HEK293T (cell line): ENCODE data around the gene CCM2.

Experiments used
- CTCF ChIA-PET: fragments of 350-600 bp; formaldehyde crosslinking; extraction: SDS; loops from one replicate; lab custom pipeline; 2021; ENCODE audit warnings: antibody characterized with exemption, inconsistent platforms; lab: Yijun Ruan, JAX
- POLR2A ChIA-PET: fragments of 350-600 bp; formaldehyde crosslinking; extraction: SDS; loops from one replicate; lab custom pipeline; 2020; ENCODE audit warnings: antibody characterized with exemption, inconsistent platforms; lab: Yijun Ruan, JAX
- DNase-seq: peaks from one replicate; pipeline ENCODE4 v3.0.0; 2012; ENCODE audit warnings: mixed read lengths; ENCODE audit errors: extremely low spot score
- ARNT ChIP-seq: fragments of 450-650 bp; IDR thresholded peaks from 2 replicates; pipeline ENCODE4 v1.6.1; 2017; ENCODE audit warnings: mild to moderate bottlenecking
- BHLHE40 ChIP-seq: fragments of 450-650 bp; IDR thresholded peaks from 2 replicates; pipeline ENCODE4 v1.6.1; 2016; ENCODE audit warnings: mild to moderate bottlenecking, moderate library complexity, borderline replicate concordance
- CTBP1 ChIP-seq: fragments of 450-650 bp; IDR thresholded peaks from 2 replicates; pipeline ENCODE4 v1.6.1; 2016; ENCODE audit warnings: borderline replicate concordance
- ELF4 ChIP-seq: fragments of 450-650 bp; IDR thresholded peaks from 2 replicates; pipeline ENCODE4 v1.6.1; 2017; ENCODE audit warnings: antibody characterized with exemption
- FOXA1 ChIP-seq: fragments of 450-650 bp; IDR thresholded peaks from 2 replicates; pipeline ENCODE4 v1.6.1; 2016; ENCODE audit warnings: mild to moderate bottlenecking
- FOXK2 ChIP-seq: fragments of 450-650 bp; IDR thresholded peaks from 2 replicates; pipeline ENCODE4 v1.6.1; 2016; ENCODE audit warnings: mild to moderate bottlenecking
- FOXM1 ChIP-seq: fragments of 450-650 bp; IDR thresholded peaks from 2 replicates; pipeline ENCODE4 v1.6.1; 2017; ENCODE audit warnings: mild to moderate bottlenecking, borderline replicate concordance
- HDGF ChIP-seq: fragments of 450-650 bp; IDR thresholded peaks from 2 replicates; pipeline ENCODE4 v1.6.1; 2017; ENCODE audit warnings: antibody characterized with exemption, borderline replicate concordance
- L3MBTL2 ChIP-seq: fragments of 450-650 bp; conservative IDR thresholded peaks from 2 replicates; pipeline ENCODE4 v1.6.1; 2016; ENCODE audit warnings: mild to moderate bottlenecking
- LEF1 ChIP-seq: fragments of 450-650 bp; IDR thresholded peaks from 2 replicates; pipeline ENCODE4 v1.6.1; 2017; ENCODE audit warnings: mild to moderate bottlenecking, borderline replicate concordance
- NFRKB ChIP-seq: fragments of 450-650 bp; IDR thresholded peaks from 2 replicates; pipeline ENCODE4 v1.6.1; 2016; ENCODE audit warnings: mild to moderate bottlenecking, moderate library complexity
- SP1 ChIP-seq: fragments of 450-650 bp; IDR thresholded peaks from 2 replicates; pipeline ENCODE4 v1.6.1; 2017
- SUZ12 ChIP-seq: fragments of 450-650 bp; IDR thresholded peaks from 2 replicates; pipeline ENCODE4 v1.6.1; 2016; ENCODE audit warnings: mild to moderate bottlenecking
- TARDBP ChIP-seq: fragments of 450-650 bp; IDR thresholded peaks from 2 replicates; pipeline ENCODE4 v1.6.1; 2016
- ZNF384 ChIP-seq: fragments of 450-650 bp; IDR thresholded peaks from 2 replicates; pipeline ENCODE4 v1.6.1; 2016
- TF ChIP-seq, protein P1 (sequence below): fragments of 450-650 bp; IDR thresholded peaks from 2 replicates; pipeline ENCODE4 v1.6.1; 2016

CCM2 gene

DNA sequence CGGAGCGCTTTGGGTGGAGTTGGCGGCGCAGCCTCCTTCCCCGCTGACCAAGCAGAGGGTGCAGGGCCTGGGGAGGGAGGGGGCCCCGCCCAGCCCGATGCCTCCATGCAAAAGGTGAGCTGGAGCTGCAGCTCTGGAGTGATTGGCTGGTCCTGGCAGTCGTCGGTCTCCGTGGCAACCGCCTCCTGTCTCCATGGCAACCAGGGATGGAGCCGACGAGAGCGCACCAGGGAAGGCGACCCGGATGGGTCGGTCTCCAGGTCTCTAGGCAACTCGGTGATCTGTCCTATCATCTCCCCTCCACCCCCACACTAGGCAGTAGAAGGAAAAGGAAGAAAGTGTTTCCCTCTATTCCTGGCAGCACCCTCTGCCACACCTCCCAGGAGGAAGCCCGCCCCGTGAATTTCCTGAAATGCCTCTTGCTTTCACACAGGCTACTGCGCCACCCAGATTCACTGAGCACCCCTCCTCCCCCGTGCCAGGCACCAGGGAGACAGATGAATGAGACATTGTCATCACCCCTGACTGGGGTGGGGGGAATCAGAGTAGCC, 89.4 kb downstream of the CCM2 start:
- POLR2A ChIA-PET, result interaction anchor here (1.2 kb wide), 1 partner anchor 22 kb away, joined by 8 read pairs; the partner anchor contains the start of gene TBRG4
- peak; percentile 80 for DNase-seq
- CTCF ChIA-PET, result no interaction called here
- TF ChIP-seq BHLHE40 (no peak), TARDBP (no peak), ZNF384 (no peak), ELF4 (no peak), ARNT (no peak), FOXM1 (no peak), CTBP1 (no peak; the same call in 1 of the 2 replicates), FOXK2 (no peak)
- TF ChIP-seq, protein P1, sequence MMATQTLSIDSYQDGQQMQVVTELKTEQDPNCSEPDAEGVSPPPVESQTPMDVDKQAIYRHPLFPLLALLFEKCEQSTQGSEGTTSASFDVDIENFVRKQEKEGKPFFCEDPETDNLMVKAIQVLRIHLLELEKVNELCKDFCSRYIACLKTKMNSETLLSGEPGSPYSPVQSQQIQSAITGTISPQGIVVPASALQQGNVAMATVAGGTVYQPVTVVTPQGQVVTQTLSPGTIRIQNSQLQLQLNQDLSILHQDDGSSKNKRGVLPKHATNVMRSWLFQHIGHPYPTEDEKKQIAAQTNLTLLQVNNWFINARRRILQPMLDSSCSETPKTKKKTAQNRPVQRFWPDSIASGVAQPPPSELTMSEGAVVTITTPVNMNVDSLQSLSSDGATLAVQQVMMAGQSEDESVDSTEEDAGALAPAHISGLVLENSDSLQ, result peak; percentile 10; the same call in 1 of the 2 replicates

DNA sequence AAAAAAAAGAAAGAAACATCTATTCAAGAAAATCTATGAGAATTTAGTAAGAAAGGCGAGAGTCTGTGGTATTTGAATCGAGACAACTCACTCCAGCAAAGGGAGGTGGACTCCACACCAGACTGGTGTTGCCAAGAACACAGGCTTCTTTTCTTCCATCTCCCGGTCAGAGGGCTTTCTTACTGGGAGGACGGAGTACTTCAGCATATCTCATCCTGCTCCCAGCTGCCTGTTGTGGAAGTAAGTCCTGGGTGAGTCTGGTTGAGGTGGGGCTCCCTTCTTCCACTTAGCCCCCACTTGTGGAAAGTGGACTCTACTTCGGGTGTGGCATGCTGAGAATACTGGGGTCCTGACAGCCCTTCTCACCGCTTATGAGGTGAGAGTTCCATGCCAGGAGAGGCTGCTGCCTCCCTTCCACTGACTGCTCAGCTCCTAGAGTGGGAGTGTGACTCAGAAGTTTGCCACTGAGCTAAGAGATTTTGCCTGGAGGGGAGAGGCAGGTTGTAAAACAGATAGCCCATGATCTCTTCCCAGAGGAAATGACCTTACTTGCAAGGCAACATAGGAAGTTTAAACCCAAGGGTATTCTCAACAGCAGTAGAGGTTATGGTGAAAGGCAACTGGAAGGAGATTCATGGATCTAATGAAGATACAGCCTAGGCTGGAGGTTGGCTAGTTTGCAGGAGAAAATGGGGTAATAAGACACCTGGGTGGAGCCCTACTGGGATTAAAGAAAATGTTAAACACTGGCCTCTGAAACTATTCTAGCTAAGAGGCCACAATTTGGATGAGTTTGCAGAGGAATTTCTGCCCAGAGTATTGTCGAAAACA, 92.3 kb downstream of the CCM2 start:
- peak; percentile 34 for DNase-seq
- POLR2A ChIA-PET, result interaction anchor here (1.0 to 2.3 kb wide), 4 partner anchors 11 to 19 kb away, joined by 3 to 12 read pairs (median 3); partner anchors contain the start of gene TBRG4
- TF ChIP-seq NFRKB (no peak), L3MBTL2 (no peak), CTBP1 (no peak), FOXM1 (no peak), FOXA1 (no peak), ARNT (no peak), ZNF384 (no peak), SUZ12 (no peak), SP1 (no peak), ELF4 (no peak), LEF1 (no peak), HDGF (no peak), TARDBP (no peak), BHLHE40 (no peak), FOXK2 (no peak)
- TF ChIP-seq, protein P1, result no peak
- CTCF ChIA-PET, result interaction anchor here (0.6 to 0.7 kb wide), 2 partner anchors 44 to 118 kb away, joined by 3 read pairs; no protein-coding TSS in a partner anchor

DNA sequence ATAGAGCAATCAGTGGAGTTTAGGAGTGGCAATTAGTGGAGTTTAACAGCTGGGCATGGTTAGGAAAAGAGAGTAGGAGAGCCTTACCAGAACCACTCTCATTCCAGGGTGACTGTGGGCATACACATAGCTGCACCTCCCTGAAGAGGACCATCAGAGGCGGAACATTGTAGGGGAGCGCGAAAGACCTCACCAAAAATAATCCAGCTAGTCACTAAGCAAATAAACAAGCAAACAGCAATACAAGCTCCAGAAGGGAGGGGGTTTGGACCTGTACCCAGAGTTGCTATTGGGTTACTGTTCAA, 92.9 kb downstream of the CCM2 start:
- POLR2A ChIA-PET, result interaction anchor here (1.0 to 2.3 kb wide), 4 partner anchors 11 to 19 kb away, joined by 3 to 12 read pairs (median 3); partner anchors contain the start of gene TBRG4
- CTCF ChIA-PET, result interaction anchor here (0.7 kb wide), 1 partner anchor 118 kb away, joined by 3 read pairs; no protein-coding TSS in a partner anchor
- no peak for TF ChIP-seq ZNF384
- TF ChIP-seq HDGF, result no peak
- TF ChIP-seq TARDBP, result no peak
- TF ChIP-seq FOXA1, result no peak
- DNase-seq, result no peak

DNA sequence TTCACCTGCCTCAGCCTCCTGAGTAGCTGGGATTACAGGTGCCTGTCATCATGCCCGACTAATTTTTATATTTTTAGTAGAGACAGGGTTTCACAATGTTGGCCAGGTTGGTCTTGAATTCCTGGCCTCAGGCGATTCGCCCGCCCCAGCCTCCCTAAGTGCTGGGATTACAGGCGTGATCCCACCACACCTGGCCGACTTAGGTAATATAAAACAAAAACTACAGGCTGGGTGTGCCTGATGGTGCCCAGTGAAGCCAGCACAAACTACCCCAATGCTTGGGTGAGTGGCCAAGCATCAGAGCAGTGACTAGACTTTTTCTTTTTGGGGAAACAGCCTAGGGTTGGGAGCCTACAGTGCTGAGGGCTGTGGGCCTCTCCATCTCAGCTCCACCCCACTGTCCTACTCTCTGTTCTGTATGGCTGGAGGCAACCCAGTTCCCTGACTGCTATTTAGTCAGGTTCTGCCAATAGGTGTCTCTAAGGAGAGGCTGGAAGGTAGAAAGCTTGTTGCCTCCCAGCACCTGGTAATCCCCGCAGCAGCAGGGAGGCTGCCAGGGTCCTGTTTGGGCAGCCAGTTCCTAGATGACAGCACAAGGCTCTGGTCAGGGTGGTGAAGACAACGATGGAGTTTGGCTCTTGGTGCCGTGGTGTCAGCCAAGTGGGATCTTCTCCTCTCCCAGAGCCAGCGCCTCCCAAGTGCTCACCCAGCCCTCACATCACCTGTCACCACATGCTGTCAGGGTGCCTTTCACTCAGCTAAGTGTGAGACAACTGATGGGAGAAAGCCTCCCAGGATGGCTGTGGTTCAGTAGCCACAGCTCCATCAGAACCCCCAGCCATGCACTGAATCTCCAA, 99.2 kb downstream of the CCM2 start:
- ChIA-PET POLR2A (interaction anchor here (0.7 to 1.4 kb wide), 3 partner anchors 11 to 125 kb away, joined by 3 to 7 read pairs (median 4); partner anchors contain the start of gene TBRG4), CTCF (interaction anchor here (1.0 kb wide), 1 partner anchor 127 kb away, joined by 3 read pairs; no protein-coding TSS in a partner anchor)
- DNase-seq, result no peak
- TF ChIP-seq ELF4, result no peak
- no peak for TF ChIP-seq HDGF
- no peak for TF ChIP-seq FOXM1
- no peak for TF ChIP-seq SP1
- no peak for TF ChIP-seq SUZ12
- no peak for TF ChIP-seq CTBP1
- TF ChIP-seq FOXA1, result no peak
- no peak for TF ChIP-seq L3MBTL2

DNA sequence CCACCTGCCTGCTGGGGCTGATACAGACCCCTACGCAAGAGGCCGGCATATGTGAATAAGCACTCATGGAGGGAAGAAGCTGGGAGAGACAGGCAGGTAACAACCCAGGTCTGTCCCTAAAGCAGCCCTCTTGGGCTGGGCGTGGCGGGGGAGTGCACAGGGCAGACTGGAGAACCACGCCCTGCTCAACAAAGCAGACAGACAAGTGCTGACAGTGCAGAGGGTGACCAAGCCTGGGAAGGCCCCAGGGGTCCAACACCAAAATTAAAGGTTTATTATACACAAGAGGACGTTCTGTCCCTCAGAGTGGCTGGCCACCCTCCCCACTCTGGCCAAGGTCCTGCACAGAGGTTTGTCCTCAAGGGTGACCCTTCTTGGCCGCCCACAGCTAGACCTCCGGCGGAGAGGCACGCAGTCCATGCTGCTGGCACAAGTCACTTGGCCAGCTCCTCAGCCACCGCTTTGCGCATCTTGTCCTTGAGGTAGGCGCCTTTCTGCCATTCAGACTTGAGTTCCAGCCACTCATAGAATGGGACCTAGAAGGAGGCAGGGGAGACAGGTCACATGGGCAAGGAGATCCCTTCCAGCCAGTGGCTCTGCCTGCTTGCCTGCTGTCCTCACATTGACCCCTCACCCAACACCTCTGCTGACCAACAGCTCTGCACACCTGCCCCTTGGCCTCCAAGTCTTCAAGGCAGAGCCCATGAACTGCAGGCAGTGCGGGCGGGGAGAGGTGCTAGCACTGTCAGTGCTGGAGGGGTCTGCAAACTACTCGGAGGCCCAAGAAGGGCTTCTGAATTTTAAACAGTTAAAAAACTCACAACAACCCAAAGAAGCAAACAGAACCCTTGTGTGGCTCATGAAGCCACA, 100.1 kb downstream of the CCM2 start:
- ChIA-PET POLR2A (interaction anchor here (0.7 to 1.4 kb wide), 4 partner anchors 10 to 126 kb away, joined by 3 to 9 read pairs (median 6); partner anchors contain the start of gene TBRG4), CTCF (interaction anchor here (1.0 kb wide), 1 partner anchor 128 kb away, joined by 3 read pairs; no protein-coding TSS in a partner anchor)
- no peak for TF ChIP-seq HDGF
- TF ChIP-seq BHLHE40, result no peak
- TF ChIP-seq NFRKB, result no peak
- TF ChIP-seq, protein P1, result no peak
- no peak for TF ChIP-seq SP1
- no peak for TF ChIP-seq ELF4
- no peak for TF ChIP-seq CTBP1
- TF ChIP-seq FOXM1, result no peak
- TF ChIP-seq FOXK2, result no peak
- no peak for TF ChIP-seq L3MBTL2
- TF ChIP-seq FOXA1, result no peak
- no peak for TF ChIP-seq TARDBP
- no peak for TF ChIP-seq ZNF384
- TF ChIP-seq LEF1, result no peak
- no peak for TF ChIP-seq SUZ12
- TF ChIP-seq ARNT, result no peak
- DNase-seq, result no peak
